PC-3 (cell line): Measurements from ENCODE around the gene FOXL1.

Source experiments
- CTCF ChIP-seq: fragments of 300-600 bp; sonication (generic); conservative IDR thresholded peaks from 2 replicates; pipeline ENCODE4 v1.5.1; 2017; ENCODE audit warnings: antibody characterized with exemption, low read depth, mild to moderate bottlenecking, low read length
- EZH2 ChIP-seq: fragments of 300-600 bp; sonication (generic); IDR thresholded peaks from one replicate; pipeline ENCODE4 v1.6.1; 2017; ENCODE audit warnings: antibody characterized with exemption, mild to moderate bottlenecking, low read length; ENCODE audit not compliant: unreplicated experiment
- EZH2phosphoT487 ChIP-seq: fragments of 300-600 bp; sonication (generic); IDR thresholded peaks from 2 replicates; pipeline ENCODE4 v1.6.1; 2018; ENCODE audit warnings: mild to moderate bottlenecking, antibody characterized with exemption, low read length, borderline replicate concordance

- TF ChIP-seq EZH2phosphoT487 (no peak), EZH2 (no peak), CTCF (no peak)
Observed at GRCh38 chr16:86622700-86623615, 44.6 kb downstream of the FOXL1 start.
